HEK293T (cell line): ENCODE measurements around the gene IZUMO2.
"Not testable (repeated sequence)": the region's sequence is repeated elsewhere in the genome, so short reads cannot be mapped to it uniquely, and the experiment has no call there.

Experiments used
- ARNT ChIP-seq: fragments of 450-650 bp; IDR thresholded peaks from 2 replicates; pipeline ENCODE4 v1.6.1; 2017; ENCODE audit warnings: mild to moderate bottlenecking
- BHLHE40 ChIP-seq: fragments of 450-650 bp; IDR thresholded peaks from 2 replicates; pipeline ENCODE4 v1.6.1; 2016; ENCODE audit warnings: mild to moderate bottlenecking, moderate library complexity, borderline replicate concordance
- FOXA1 ChIP-seq: fragments of 450-650 bp; IDR thresholded peaks from 2 replicates; pipeline ENCODE4 v1.6.1; 2016; ENCODE audit warnings: mild to moderate bottlenecking
- FOXK2 ChIP-seq: fragments of 450-650 bp; IDR thresholded peaks from 2 replicates; pipeline ENCODE4 v1.6.1; 2016; ENCODE audit warnings: mild to moderate bottlenecking
- FOXM1 ChIP-seq: fragments of 450-650 bp; IDR thresholded peaks from 2 replicates; pipeline ENCODE4 v1.6.1; 2017; ENCODE audit warnings: mild to moderate bottlenecking, borderline replicate concordance
- HDGF ChIP-seq: fragments of 450-650 bp; IDR thresholded peaks from 2 replicates; pipeline ENCODE4 v1.6.1; 2017; ENCODE audit warnings: antibody characterized with exemption, borderline replicate concordance
- NFRKB ChIP-seq: fragments of 450-650 bp; IDR thresholded peaks from 2 replicates; pipeline ENCODE4 v1.6.1; 2016; ENCODE audit warnings: mild to moderate bottlenecking, moderate library complexity
- PKNOX1 ChIP-seq: fragments of 450-650 bp; IDR thresholded peaks from 2 replicates; pipeline ENCODE4 v1.6.1; 2016
- SP1 ChIP-seq: fragments of 450-650 bp; IDR thresholded peaks from 2 replicates; pipeline ENCODE4 v1.6.1; 2017

DNA sequence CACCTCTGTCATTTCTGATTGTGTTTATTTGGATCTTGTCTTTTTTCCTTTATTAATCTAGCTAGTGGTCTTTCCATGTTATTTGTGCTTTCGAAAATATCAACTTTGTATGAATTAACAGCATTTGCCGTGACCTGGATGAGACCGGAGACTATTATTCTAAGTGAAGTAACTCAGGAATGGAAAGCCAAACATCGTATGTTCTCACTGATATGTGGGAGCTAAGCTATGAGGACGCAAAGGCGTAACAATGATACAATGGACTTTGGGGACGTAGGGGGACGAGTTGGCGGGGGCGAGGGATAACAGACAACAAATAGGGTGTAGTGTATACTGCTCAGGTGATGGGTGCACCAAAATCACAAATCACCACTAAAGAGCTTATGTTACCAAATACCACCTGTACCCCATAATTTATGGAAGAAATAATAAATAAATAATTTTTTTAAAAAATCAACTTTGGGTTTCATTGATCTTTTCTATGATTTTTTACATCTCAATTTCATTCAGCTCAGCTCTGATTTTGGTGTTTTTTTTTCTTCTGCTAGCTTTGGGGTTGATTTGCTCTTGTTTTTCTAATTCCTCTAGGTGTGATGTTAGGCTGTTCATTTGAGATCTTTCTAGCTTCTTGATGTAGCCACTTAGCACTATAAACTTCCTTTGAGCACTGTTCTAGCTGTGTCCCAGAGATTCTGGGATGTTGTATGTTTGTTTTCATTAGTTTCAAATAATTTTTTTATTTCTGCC lies 27.1 kb downstream of the IZUMO2 start:
- TF ChIP-seq FOXA1, HDGF, BHLHE40, ARNT, NFRKB, SP1, FOXM1, FOXK2, PKNOX1: not testable (repeated sequence)
